Astrocyte (in vitro differentiated cells and primary cell): ENCODE results near the gene COMMD9. TPM values are rescaled to one million over a fixed set of nuclear protein-coding genes. Genes with fewer than 3 reads are reported as not detected.

ENCODE experiments used
- DNase-seq: peaks from one replicate; pipeline ENCODE4 v3.0.0-alpha.2; 2010; ENCODE audit warnings: low read depth
- FAIRE-seq: peaks from 2 replicates; lab custom pipeline; 2011; peaks lifted over from hg19 to GRCh38; lab: Jason Lieb, UNC
- H2AFZ ChIP-seq: 2 replicates; pipeline ENCODE4 v1.6.0; 2012; ENCODE audit warnings: low read depth, low read length, inconsistent platforms
- H3K27ac ChIP-seq: 2 replicates; pipeline ENCODE4 v1.5.1; 2011; ENCODE audit warnings: low read depth, low read length, inconsistent platforms
- H3K27me3 ChIP-seq: 2 replicates; pipeline ENCODE4 v1.6.0; 2011; ENCODE audit warnings: low read length, inconsistent platforms; ENCODE audit not compliant: insufficient read depth
- H3K36me3 ChIP-seq: 2 replicates; pipeline ENCODE4 v1.5.1; 2011; ENCODE audit warnings: low read length, inconsistent platforms; ENCODE audit not compliant: insufficient read depth
- H3K4me1 ChIP-seq: 2 replicates; pipeline ENCODE4 v1.5.1; 2011; ENCODE audit warnings: low read length, inconsistent platforms; ENCODE audit not compliant: insufficient read depth
- H3K4me2 ChIP-seq: 2 replicates; pipeline ENCODE4 v1.6.0; 2012; ENCODE audit warnings: low read length, inconsistent platforms
- H3K4me3 ChIP-seq: 2 replicates; pipeline ENCODE4 v1.5.1; 2011; ENCODE audit warnings: low read depth, mild to moderate bottlenecking, low read length, inconsistent platforms; ENCODE audit not compliant: insufficient read depth
- H3K79me2 ChIP-seq: 2 replicates; pipeline ENCODE4 v1.6.0; 2012; ENCODE audit warnings: mild to moderate bottlenecking, low read length, inconsistent platforms; ENCODE audit not compliant: insufficient read depth
- H3K9ac ChIP-seq: 2 replicates; pipeline ENCODE4 v1.6.0; 2012; ENCODE audit warnings: mild to moderate bottlenecking, low read length, inconsistent platforms
- H3K9me3 ChIP-seq: 2 replicates; pipeline ENCODE4 v1.5.1; 2012; ENCODE audit warnings: low read depth, mild to moderate bottlenecking, low read length, inconsistent platforms; ENCODE audit not compliant: insufficient read depth
- H4K20me1 ChIP-seq: 2 replicates; pipeline ENCODE4 v1.6.0; 2012; ENCODE audit warnings: low read length, inconsistent platforms; ENCODE audit not compliant: insufficient read depth
- H3K27ac Mint-ChIP-seq: one replicate; pipeline ENCODE4 v1.8.0; 2021; ENCODE audit warnings: mild to moderate bottlenecking, mixed read lengths; ENCODE audit not compliant: unreplicated experiment
- H3K27me3 Mint-ChIP-seq: one replicate; pipeline ENCODE4 v1.8.0; 2021; ENCODE audit warnings: low read depth, mixed read lengths; ENCODE audit not compliant: unreplicated experiment
- H3K36me3 Mint-ChIP-seq: one replicate; pipeline ENCODE4 v1.8.0; 2021; ENCODE audit warnings: low read depth, mixed read lengths; ENCODE audit not compliant: unreplicated experiment
- H3K4me1 Mint-ChIP-seq: one replicate; pipeline ENCODE4 v1.8.0; 2021; ENCODE audit warnings: low read depth, mixed read lengths; ENCODE audit not compliant: unreplicated experiment
- H3K4me3 Mint-ChIP-seq: one replicate; pipeline ENCODE4 v1.8.0; 2021; ENCODE audit warnings: mild to moderate bottlenecking, moderate library complexity, mixed read lengths; ENCODE audit not compliant: unreplicated experiment
- H3K9me3 Mint-ChIP-seq: one replicate; pipeline ENCODE4 v1.8.0; 2021; ENCODE audit warnings: mild to moderate bottlenecking, mixed read lengths; ENCODE audit not compliant: unreplicated experiment
- EZH2 ChIP-seq: IDR thresholded peaks from 2 replicates; pipeline ENCODE4 v1.6.1; 2012; ENCODE audit warnings: mild to moderate bottlenecking, low read length, inconsistent platforms; ENCODE audit not compliant: insufficient read depth
- total RNA-seq: library from RNA; stranded (reverse); gene quantifications from 2 replicates; pipeline ENCODE4 v1.2.1, GENCODE V29; 2021
- TF ChIP-seq, protein P1 (sequence below): IDR thresholded peaks from 2 replicates; pipeline ENCODE4 v1.5.1; 2011; ENCODE audit warnings: low read depth, mild to moderate bottlenecking, inconsistent platforms, low read length, moderate library complexity; ENCODE audit not compliant: insufficient read depth

COMMD9 gene
- total RNA-seq, 1 donor from 2014 or later: 78.4 TPM

DNA sequence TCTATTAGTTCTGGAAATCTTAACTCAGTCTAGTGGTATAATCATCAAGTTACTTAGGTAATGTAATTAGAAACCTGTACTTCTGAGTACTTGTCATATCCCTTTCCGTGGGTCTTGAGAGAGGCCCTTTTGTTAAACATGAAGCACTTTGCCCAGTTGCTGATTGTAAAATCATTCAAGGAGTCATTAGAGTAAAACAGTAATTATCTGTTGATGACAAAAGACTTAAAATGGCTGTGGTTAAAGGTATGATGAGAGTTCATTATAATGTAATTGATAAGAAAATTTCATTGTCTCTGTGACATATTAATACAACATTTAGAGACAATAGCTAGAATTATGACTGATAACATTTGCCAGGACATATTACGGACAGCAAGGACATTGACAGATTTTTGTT lies 41.2 kb upstream of the COMMD9 start:
- no peaks in the 10 kb centered on the region for H3K36me3 ChIP-seq
- H4K20me1 ChIP-seq: no peaks in the 10 kb centered on the region
- no peak overlapping the region for H3K4me3 ChIP-seq
- H3K27ac ChIP-seq: no peak overlapping the region
- no peak overlapping the region for H2AFZ ChIP-seq
- FAIRE-seq: no peak
- H3K27me3 Mint-ChIP-seq: no peaks in the 10 kb centered on the region
- peaks cover 8% of the 10 kb centered on the region for H3K4me1 Mint-ChIP-seq
- H3K27me3 ChIP-seq: no peaks in the 10 kb centered on the region
- no peak overlapping the region for H3K27ac Mint-ChIP-seq
- peaks cover 9% of the 10 kb centered on the region for H3K4me1 ChIP-seq
- no peaks in the 10 kb centered on the region for H3K79me2 ChIP-seq
- peaks cover 4% of the 10 kb centered on the region for H3K9me3 Mint-ChIP-seq
- DNase-seq: no peak
- H3K4me2 ChIP-seq: no peak overlapping the region
- no peaks in the 10 kb centered on the region for H3K9me3 ChIP-seq
- no peak overlapping the region for H3K9ac ChIP-seq
- TF ChIP-seq EZH2: no peak
- TF ChIP-seq, protein P1, sequence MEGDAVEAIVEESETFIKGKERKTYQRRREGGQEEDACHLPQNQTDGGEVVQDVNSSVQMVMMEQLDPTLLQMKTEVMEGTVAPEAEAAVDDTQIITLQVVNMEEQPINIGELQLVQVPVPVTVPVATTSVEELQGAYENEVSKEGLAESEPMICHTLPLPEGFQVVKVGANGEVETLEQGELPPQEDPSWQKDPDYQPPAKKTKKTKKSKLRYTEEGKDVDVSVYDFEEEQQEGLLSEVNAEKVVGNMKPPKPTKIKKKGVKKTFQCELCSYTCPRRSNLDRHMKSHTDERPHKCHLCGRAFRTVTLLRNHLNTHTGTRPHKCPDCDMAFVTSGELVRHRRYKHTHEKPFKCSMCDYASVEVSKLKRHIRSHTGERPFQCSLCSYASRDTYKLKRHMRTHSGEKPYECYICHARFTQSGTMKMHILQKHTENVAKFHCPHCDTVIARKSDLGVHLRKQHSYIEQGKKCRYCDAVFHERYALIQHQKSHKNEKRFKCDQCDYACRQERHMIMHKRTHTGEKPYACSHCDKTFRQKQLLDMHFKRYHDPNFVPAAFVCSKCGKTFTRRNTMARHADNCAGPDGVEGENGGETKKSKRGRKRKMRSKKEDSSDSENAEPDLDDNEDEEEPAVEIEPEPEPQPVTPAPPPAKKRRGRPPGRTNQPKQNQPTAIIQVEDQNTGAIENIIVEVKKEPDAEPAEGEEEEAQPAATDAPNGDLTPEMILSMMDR: no peak
- peaks cover 2% of the 10 kb centered on the region for H3K36me3 Mint-ChIP-seq
- no peak overlapping the region for H3K4me3 Mint-ChIP-seq

DNA sequence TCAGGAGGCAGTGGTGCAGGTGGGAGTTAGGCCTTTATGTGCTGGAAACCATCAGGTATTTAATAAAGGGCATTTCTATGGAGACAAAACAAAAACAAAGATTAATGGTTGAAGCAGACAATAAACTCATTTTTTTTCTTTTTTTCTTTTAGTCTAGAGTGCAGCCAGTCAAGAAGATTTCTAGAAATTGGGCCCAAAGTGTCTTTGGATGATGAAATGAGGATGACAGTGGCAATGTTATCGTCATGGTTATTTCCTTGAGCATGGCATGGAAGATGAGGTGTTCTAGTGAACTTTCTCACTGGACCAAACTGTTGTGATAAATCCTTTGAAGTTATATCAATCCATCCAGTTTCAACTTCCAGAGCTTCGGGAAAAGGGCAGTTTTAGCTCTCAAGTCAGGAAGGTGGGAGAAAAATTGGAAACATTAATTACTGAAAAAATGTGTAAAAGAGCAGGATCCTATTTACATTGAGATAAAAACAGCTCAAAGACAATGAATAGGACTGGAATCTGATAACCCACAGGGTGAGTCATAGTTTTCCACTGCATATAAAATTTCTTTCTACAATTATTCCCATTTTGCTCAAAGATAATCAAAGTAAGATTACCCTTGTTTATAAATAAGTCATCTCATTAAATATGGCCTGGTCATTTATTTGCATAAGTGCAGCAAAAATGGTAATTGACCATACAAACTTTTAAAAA lies 39.9 kb upstream of the COMMD9 start:
- Histone ChIP-seq H3K27ac (no peak overlapping the region), H3K4me2 (no peak overlapping the region), H3K9ac (no peak overlapping the region), H3K36me3 (no peaks in the 10 kb centered on the region), H3K9me3 (no peaks in the 10 kb centered on the region), H3K27me3 (no peaks in the 10 kb centered on the region), H4K20me1 (no peaks in the 10 kb centered on the region), H2AFZ (no peak overlapping the region), H3K79me2 (no peaks in the 10 kb centered on the region), H3K4me1 (peaks cover 9% of the 10 kb centered on the region), H3K4me3 (no peak overlapping the region)
- Mint-ChIP-seq H3K27me3 (no peaks in the 10 kb centered on the region), H3K4me3 (no peak overlapping the region), H3K4me1 (peaks cover 8% of the 10 kb centered on the region), H3K27ac (peak overlapping the region; percentile 81), H3K36me3 (peaks cover 2% of the 10 kb centered on the region), H3K9me3 (peaks cover 4% of the 10 kb centered on the region)
- TF ChIP-seq, protein P1: no peak
- TF ChIP-seq EZH2: no peak
- FAIRE-seq (no peak), DNase-seq (peak; percentile 46)
